IMR-90 (cell line): Measurements from ENCODE around the gene ADAMTS17. TPM values are rescaled to one million over a fixed set of nuclear protein-coding genes. Genes with fewer than 3 reads are reported as not detected.

Experiments used
- ATAC-seq: fragments of 200-7000 bp; cut with Tn5 transposase; 2 replicates; pipeline ENCODE4 v1.9.1; 2020; ENCODE audit warnings: low read depth, mild to moderate bottlenecking, moderate library complexity
- BruUV-seq: library from RNA; stranded (reverse); fragments of 400-500 nt; replicated peaks from 2 replicates; lab custom pipeline; 2021; lab: Mats Ljungman, UMichigan
- CTCF ChIA-PET: fragments of 300-600 bp; formaldehyde crosslinking; extraction: SDS; loops from one replicate; lab custom pipeline; 2021; ENCODE audit warnings: antibody characterized with exemption; lab: Yijun Ruan, JAX
- POLR2A ChIA-PET: fragments of 300-600 bp; sonication (Branson Sonifier 250); formaldehyde crosslinking; loops from one replicate; lab custom pipeline; 2022; ENCODE audit warnings: antibody characterized with exemption; ENCODE audit not compliant: unreplicated experiment; lab: Charles Lee
- DNase-seq: peaks from one replicate; pipeline ENCODE4 v3.0.0; 2013
- H2AFZ ChIP-seq: replicated peaks from 2 replicates; pipeline ENCODE3; 2013; ENCODE audit warnings: low read length, mild to moderate bottlenecking; ENCODE audit not compliant: poor library complexity
- H2AK5ac ChIP-seq: 2 replicates; pipeline ENCODE4 v1.6.1; 2013; ENCODE audit warnings: low read depth, low read length, inconsistent platforms
- H2AK9ac ChIP-seq: replicated peaks from 2 replicates; pipeline ENCODE3; 2013; ENCODE audit warnings: mild to moderate bottlenecking, low read depth, low read length, moderate library complexity; ENCODE audit not compliant: poor library complexity
- H2BK120ac ChIP-seq: 2 replicates; pipeline ENCODE4 v1.6.1; 2013; ENCODE audit warnings: low read depth, low read length, inconsistent platforms
- H2BK15ac ChIP-seq: 3 replicates; pipeline ENCODE4 v1.6.1; 2013; ENCODE audit warnings: low read depth, low read length, inconsistent platforms
- H2BK20ac ChIP-seq: 2 replicates; pipeline ENCODE4 v1.6.1; 2013; ENCODE audit warnings: low read depth, mild to moderate bottlenecking, inconsistent platforms, low read length, moderate library complexity
- H2BK5ac ChIP-seq: 2 replicates; pipeline ENCODE4 v1.6.1; 2013; ENCODE audit warnings: mild to moderate bottlenecking, low read depth, low read length, inconsistent platforms; ENCODE audit not compliant: poor library complexity, severe bottlenecking
- H3K14ac ChIP-seq: replicated peaks from 2 replicates; pipeline ENCODE4 v1.6.1; 2013; ENCODE audit warnings: low read depth, low read length, inconsistent platforms
- H3K18ac ChIP-seq: 2 replicates; pipeline ENCODE4 v1.6.1; 2013; ENCODE audit warnings: low read depth, low read length, control low read depth
- H3K23ac ChIP-seq: 2 replicates; pipeline ENCODE4 v1.6.1; 2013; ENCODE audit warnings: low read depth, low read length, inconsistent platforms
- H3K27ac ChIP-seq: 2 replicates; pipeline ENCODE4 v1.5.1; 2013; ENCODE audit warnings: mild to moderate bottlenecking, control low read depth, low read length; ENCODE audit not compliant: insufficient read depth
- H3K27me3 ChIP-seq: 2 replicates; pipeline ENCODE4 v1.6.1; 2013; ENCODE audit warnings: low read length; ENCODE audit not compliant: control insufficient read depth, insufficient read depth
- H3K36me3 ChIP-seq: 2 replicates; pipeline ENCODE4 v1.6.1; 2013; ENCODE audit warnings: low read length, mixed read lengths; ENCODE audit not compliant: control insufficient read depth, insufficient read depth
- H3K4ac ChIP-seq: 2 replicates; pipeline ENCODE4 v1.6.1; 2013; ENCODE audit warnings: low read depth, low read length, inconsistent platforms
- H3K4me1 ChIP-seq: 2 replicates; pipeline ENCODE4 v1.6.1; 2013; ENCODE audit warnings: low read length, mixed read lengths; ENCODE audit not compliant: control insufficient read depth, insufficient read depth
- H3K4me2 ChIP-seq: 2 replicates; pipeline ENCODE4 v1.6.1; 2013; ENCODE audit warnings: low read depth, mild to moderate bottlenecking, control low read depth, low read length, moderate library complexity
- H3K4me3 ChIP-seq: 2 replicates; pipeline ENCODE4 v1.5.1; 2013; ENCODE audit warnings: low read depth, mild to moderate bottlenecking, control low read depth, low read length, moderate library complexity; ENCODE audit not compliant: insufficient read depth
- H3K56ac ChIP-seq: 2 replicates; pipeline ENCODE4 v1.6.1; 2013; ENCODE audit warnings: low read length, inconsistent platforms; ENCODE audit not compliant: insufficient read depth; ENCODE audit errors: extremely low read depth
- H3K79me1 ChIP-seq, 2 experiments: 2 replicates each; pipeline ENCODE4 v1.6.1; 2013; ENCODE audit warnings: low read length in 2 of 2, inconsistent platforms in 1 of 2, low read depth in 1 of 2
- H3K9ac ChIP-seq: 2 replicates; pipeline ENCODE4 v1.6.1; 2013; ENCODE audit warnings: low read depth, low read length, control low read depth
- H3K9me1 ChIP-seq: 2 replicates; pipeline ENCODE4 v1.6.1; 2013; ENCODE audit warnings: low read length, inconsistent platforms; ENCODE audit not compliant: insufficient read depth
- H3K9me3 ChIP-seq: 2 replicates; pipeline ENCODE4 v1.6.1; 2013; ENCODE audit warnings: low read length; ENCODE audit not compliant: control insufficient read depth, insufficient read depth
- H4K20me1 ChIP-seq: 2 replicates; pipeline ENCODE4 v1.6.1; 2013; ENCODE audit warnings: low read length, inconsistent platforms; ENCODE audit not compliant: insufficient read depth
- H4K5ac ChIP-seq: 2 replicates; pipeline ENCODE4 v1.6.1; 2013; ENCODE audit warnings: mild to moderate bottlenecking, low read depth, low read length, control low read depth
- H4K8ac ChIP-seq, 2 experiments: 2 replicates each; pipeline ENCODE4 v1.6.1; 2013; ENCODE audit warnings: low read depth in 2 of 2, low read length in 2 of 2, control low read depth in 1 of 2, inconsistent platforms in 1 of 2
- H4K91ac ChIP-seq: 2 replicates; pipeline ENCODE4 v1.6.1; 2013; ENCODE audit warnings: low read depth, low read length, inconsistent platforms; ENCODE audit not compliant: insufficient read depth
- BHLHE40 ChIP-seq: fragments of 150-350 bp; IDR thresholded peaks from 2 replicates; pipeline ENCODE4 v1.6.1; 2016; ENCODE audit warnings: mild to moderate bottlenecking, low read depth, low read length
- CHD1 ChIP-seq: IDR thresholded peaks from 2 replicates; pipeline ENCODE4 v1.6.1; 2012; ENCODE audit warnings: low read depth, low read length, improper control_type of control experiment
- FOS ChIP-seq: fragments of 150-350 bp; IDR thresholded peaks from 2 replicates; pipeline ENCODE4 v1.6.1; 2016; ENCODE audit warnings: low read depth, low read length
- MAFK ChIP-seq: IDR thresholded peaks from 2 replicates; pipeline ENCODE4 v1.6.1; 2012; ENCODE audit warnings: low read depth, low read length, improper control_type of control experiment
- MAZ ChIP-seq: IDR thresholded peaks from 2 replicates; pipeline ENCODE4 v1.6.1; 2012; ENCODE audit warnings: low read depth, mild to moderate bottlenecking, low read length, improper control_type of control experiment, moderate library complexity, borderline replicate concordance
- NFE2L2 ChIP-seq: fragments of 150-350 bp; IDR thresholded peaks from 2 replicates; pipeline ENCODE4 v1.6.1; 2016; ENCODE audit warnings: low read depth, mild to moderate bottlenecking, low read length
- RFX5 ChIP-seq: IDR thresholded peaks from 2 replicates; pipeline ENCODE4 v1.8.0; 2012; ENCODE audit warnings: low read depth, mild to moderate bottlenecking, low read length, moderate library complexity
- SMC3 ChIP-seq: fragments of 150-350 bp; IDR thresholded peaks from 2 replicates; pipeline ENCODE4 v1.6.1; 2016; ENCODE audit warnings: low read depth, mild to moderate bottlenecking, antibody characterized with exemption, low read length, moderate library complexity
- WGBS, 2 experiments: methylation state at CpG; one replicate each; pipeline versions ENCODE4 v1.1.5 to v1.1.7; 2013; ENCODE audit warnings: missing lambda C conversion rate in 2 of 2; ENCODE audit not compliant: insufficient read length in 1 of 2; ENCODE audit errors: extremely low coverage in 2 of 2; 5-methylcytosine and 5-hydroxymethylcytosine counted together
- dilution Hi-C: fragments of 300-500 bp; cut with HindIII; formaldehyde crosslinking; loops from one replicate; pipeline ENCODE4 v1.14.3; 2018; ENCODE audit warnings: low sequenced_read_pairs; ENCODE audit not compliant: unreplicated experiment
- in situ Hi-C: fragments of 300-500 bp; cut with MboI; formaldehyde crosslinking; loops from 3 replicates; pipeline ENCODE4 v1.14.3; 2019; ENCODE audit warnings: low sequenced_read_pairs, inconsistent platforms, mixed read lengths
- intact Hi-C: fragments of 100-400 bp; cut with micrococcal nuclease; formaldehyde crosslinking; loops from 2 replicates; pipeline ENCODE4 v1.10.0; 2022
- polyA plus RNA-seq, 3 experiments: library from polyadenylated mRNA; depleted of rRNA; stranded (reverse); fragments of >200 nt; gene quantifications; 2 replicates each; pipeline ENCODE4 v1.2.3, GENCODE V29; 2012; ENCODE audit warnings: low replicate concordance in 1 of 3
- total RNA-seq: library from RNA; depleted of rRNA; stranded (reverse); fragments of >200 nt; gene quantifications from 2 replicates; pipeline ENCODE4 v1.2.3, GENCODE V29; 2012
- TF ChIP-seq, protein P1 (sequence below): fragments of 150-350 bp; IDR thresholded peaks from 2 replicates; pipeline ENCODE4 v1.6.1; 2016; ENCODE audit warnings: low read depth, mild to moderate bottlenecking, low read length, moderate library complexity, borderline replicate concordance
- TF ChIP-seq, protein P2 (sequence below): conservative IDR thresholded peaks from 2 replicates; pipeline ENCODE4 v1.5.1; 2012; ENCODE audit warnings: mild to moderate bottlenecking, low read depth, low read length, improper control_type of control experiment
- TF ChIP-seq, protein P3 (sequence below): fragments of 150-350 bp; IDR thresholded peaks from 2 replicates; pipeline ENCODE4 v1.6.1; 2017; ENCODE audit warnings: mild to moderate bottlenecking, antibody characterized with exemption, low read length, low read depth

Gene ADAMTS17
- total and polyA plus RNA-seq, 2 of the 4 experiments (the other 2 are of a cell fraction) = 0.03 TPM; not detected in 1

DNA sequence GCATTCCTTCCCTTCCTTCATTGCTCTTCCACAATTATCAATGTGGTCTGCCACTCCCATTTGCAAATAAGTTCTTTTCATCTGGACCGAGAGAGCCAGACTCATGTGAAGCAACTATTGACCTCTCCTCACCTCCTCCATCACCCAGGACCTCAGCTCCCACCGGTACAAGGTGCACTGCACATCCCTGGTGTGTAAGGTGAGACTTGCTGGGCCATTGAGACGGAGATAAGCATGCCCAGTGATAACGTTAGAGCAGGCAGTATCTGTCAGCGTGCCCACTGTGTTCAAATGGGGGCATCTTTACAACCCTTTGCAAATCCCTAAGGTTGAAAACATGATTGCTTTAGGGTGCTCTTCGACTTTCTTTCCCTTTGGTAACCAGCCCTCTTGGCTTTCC, 154.8 kb downstream of the ADAMTS17 start:
- no peak overlapping the region for H3K4ac ChIP-seq
- no peak overlapping the region for H2BK15ac ChIP-seq
- ATAC-seq (no peak), DNase-seq (no peak)
- H3K36me3 ChIP-seq = no peaks in the 10 kb centered on the region
- H3K56ac ChIP-seq = no peak overlapping the region
- no TSS peak for BruUV-seq
- in situ Hi-C loops (no loop called here), intact Hi-C loops (no loop called here), dilution Hi-C loops (no loop called here)
- peak overlapping the region; percentile 43 for H2AFZ ChIP-seq
- H3K4me2 ChIP-seq = no peak overlapping the region
- H2AK5ac ChIP-seq = no peak overlapping the region
- no peak overlapping the region for H4K8ac ChIP-seq
- ChIA-PET CTCF (no interaction called here), POLR2A (no interaction called here)
- TF ChIP-seq BHLHE40 = no peak
- no peak for TF ChIP-seq NFE2L2
- TF ChIP-seq, protein P1, sequence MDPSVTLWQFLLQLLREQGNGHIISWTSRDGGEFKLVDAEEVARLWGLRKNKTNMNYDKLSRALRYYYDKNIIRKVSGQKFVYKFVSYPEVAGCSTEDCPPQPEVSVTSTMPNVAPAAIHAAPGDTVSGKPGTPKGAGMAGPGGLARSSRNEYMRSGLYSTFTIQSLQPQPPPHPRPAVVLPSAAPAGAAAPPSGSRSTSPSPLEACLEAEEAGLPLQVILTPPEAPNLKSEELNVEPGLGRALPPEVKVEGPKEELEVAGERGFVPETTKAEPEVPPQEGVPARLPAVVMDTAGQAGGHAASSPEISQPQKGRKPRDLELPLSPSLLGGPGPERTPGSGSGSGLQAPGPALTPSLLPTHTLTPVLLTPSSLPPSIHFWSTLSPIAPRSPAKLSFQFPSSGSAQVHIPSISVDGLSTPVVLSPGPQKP = no peak
- no peak for TF ChIP-seq CHD1
- no peak for TF ChIP-seq SMC3
- TF ChIP-seq, protein P2, sequence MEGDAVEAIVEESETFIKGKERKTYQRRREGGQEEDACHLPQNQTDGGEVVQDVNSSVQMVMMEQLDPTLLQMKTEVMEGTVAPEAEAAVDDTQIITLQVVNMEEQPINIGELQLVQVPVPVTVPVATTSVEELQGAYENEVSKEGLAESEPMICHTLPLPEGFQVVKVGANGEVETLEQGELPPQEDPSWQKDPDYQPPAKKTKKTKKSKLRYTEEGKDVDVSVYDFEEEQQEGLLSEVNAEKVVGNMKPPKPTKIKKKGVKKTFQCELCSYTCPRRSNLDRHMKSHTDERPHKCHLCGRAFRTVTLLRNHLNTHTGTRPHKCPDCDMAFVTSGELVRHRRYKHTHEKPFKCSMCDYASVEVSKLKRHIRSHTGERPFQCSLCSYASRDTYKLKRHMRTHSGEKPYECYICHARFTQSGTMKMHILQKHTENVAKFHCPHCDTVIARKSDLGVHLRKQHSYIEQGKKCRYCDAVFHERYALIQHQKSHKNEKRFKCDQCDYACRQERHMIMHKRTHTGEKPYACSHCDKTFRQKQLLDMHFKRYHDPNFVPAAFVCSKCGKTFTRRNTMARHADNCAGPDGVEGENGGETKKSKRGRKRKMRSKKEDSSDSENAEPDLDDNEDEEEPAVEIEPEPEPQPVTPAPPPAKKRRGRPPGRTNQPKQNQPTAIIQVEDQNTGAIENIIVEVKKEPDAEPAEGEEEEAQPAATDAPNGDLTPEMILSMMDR = no peak
- TF ChIP-seq, protein P3, sequence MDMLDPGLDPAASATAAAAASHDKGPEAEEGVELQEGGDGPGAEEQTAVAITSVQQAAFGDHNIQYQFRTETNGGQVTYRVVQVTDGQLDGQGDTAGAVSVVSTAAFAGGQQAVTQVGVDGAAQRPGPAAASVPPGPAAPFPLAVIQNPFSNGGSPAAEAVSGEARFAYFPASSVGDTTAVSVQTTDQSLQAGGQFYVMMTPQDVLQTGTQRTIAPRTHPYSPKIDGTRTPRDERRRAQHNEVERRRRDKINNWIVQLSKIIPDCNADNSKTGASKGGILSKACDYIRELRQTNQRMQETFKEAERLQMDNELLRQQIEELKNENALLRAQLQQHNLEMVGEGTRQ = no peak
- no peak for TF ChIP-seq FOS
- no peak for TF ChIP-seq MAFK
- TF ChIP-seq RFX5 = no peak
- no peak for TF ChIP-seq MAZ
- H3K9me1 ChIP-seq = no peaks in the 10 kb centered on the region
- no CpG with 5 or more reads among the region's 6 CpGs for WGBS, 2 experiments
- H4K20me1 ChIP-seq = no peaks in the 10 kb centered on the region
- no peak overlapping the region for H3K18ac ChIP-seq
- no peaks in the 10 kb centered on the region for H3K27me3 ChIP-seq
- no peak overlapping the region for H3K23ac ChIP-seq
- H3K79me1 ChIP-seq = no peaks in the 10 kb centered on the region
- H2BK20ac ChIP-seq = no peak overlapping the region
- H3K4me3 ChIP-seq = no peak overlapping the region
- no peak overlapping the region for H2BK120ac ChIP-seq
- no peak overlapping the region for H2AK9ac ChIP-seq
- H3K4me1 ChIP-seq = no peaks in the 10 kb centered on the region
- H4K91ac ChIP-seq = no peak overlapping the region
- no peak overlapping the region for H3K27ac ChIP-seq
- H2BK5ac ChIP-seq = no peak overlapping the region
- H3K9ac ChIP-seq = no peak overlapping the region
- no peak overlapping the region for H3K14ac ChIP-seq
- H3K9me3 ChIP-seq = peaks cover 48% of the 10 kb centered on the region
- H4K5ac ChIP-seq = no peak overlapping the region
